Right atrium auricular region (tissue), 2 donors: ENCODE data around the gene VGLL3. TPM values are rescaled to one million over a fixed set of nuclear protein-coding genes. Genes with fewer than 3 reads are reported as not detected.

Source experiments
- DNase-seq: peaks from one replicate; pipeline ENCODE4 v3.0.0-alpha.2; 2019; ENCODE audit warnings: low spot score
- H3K27ac ChIP-seq, 2 donors: fragments of 200-600 bp; sonication (generic); 1 replicate in 1 of 2; 2 replicates in 1 of 2; pipeline ENCODE4 v1.5.1; 2016 to 2019
- H3K27me3 ChIP-seq, 2 donors: fragments of 200-600 bp; sonication (generic); one replicate each; pipeline versions ENCODE4 v1.5.1 to v1.6.0; 2017 to 2019
- H3K36me3 ChIP-seq: fragments of 200-600 bp; sonication (generic); one replicate; pipeline ENCODE4 v1.5.1; 2016
- H3K4me1 ChIP-seq, 2 donors: fragments of 200-600 bp; sonication (generic); one replicate each; pipeline versions ENCODE4 v1.5.1 to v1.6.0; 2017 to 2019
- H3K4me3 ChIP-seq, 2 donors: fragments of 200-600 bp; sonication (generic); 1 replicate in 1 of 2; 2 replicates in 1 of 2; pipeline ENCODE4 v1.5.1; 2017 to 2019; ENCODE audit warnings: mild to moderate bottlenecking in 1 of 2, moderate library complexity in 1 of 2
- H3K9me3 ChIP-seq, 2 donors: fragments of 200-600 bp; sonication (generic); one replicate each; pipeline ENCODE4 v1.5.1; 2019
- CTCF ChIP-seq, 2 donors: fragments of 200-600 bp; sonication (generic); IDR thresholded peaks; one replicate each; pipeline ENCODE4 v1.5.1; 2019; ENCODE audit warnings: antibody characterized with exemption in 2 of 2
- total RNA-seq, 2 donors: library from RNA; depleted of rRNA; stranded (reverse); fragments of >200 nt; gene quantifications; one replicate each; pipeline ENCODE4 v1.1.0, GENCODE V29; 2016

Gene VGLL3
- total RNA-seq: 10 to 100 TPM; 13.0 to 32.4 TPM

GRCh38 chr3:86990734-86991481, at the start of gene VGLL3:
TSS of gene VGLL3 (minus strand) at chr3:86991149. CDS start at chr3:86990743, 406 bp downstream.
- Histone ChIP-seq H3K4me1 (peaks cover 0 to 4% of the 10 kb centered on the region in 2 donors), H3K4me3 (peak within 1 kb of the TSS; percentile 47 to 68), H3K27me3 (no peaks in the 10 kb centered on the region), H3K9me3 (no peaks in the 10 kb centered on the region), H3K36me3 (no peaks in the 10 kb centered on the region), H3K27ac (peak within 1 kb of the TSS; percentile 80 to 82)
- TF ChIP-seq CTCF (IDR thresholded peaks at IDR 0.05): no peak
- DNase-seq: peak; percentile 84

- no peak for DNase-seq
- Histone ChIP-seq H3K9me3 (no peaks in the 10 kb centered on the region), H3K27ac (no peak overlapping the region), H3K36me3 (no peaks in the 10 kb centered on the region), H3K4me1 (no peaks in the 10 kb centered on the region), H3K27me3 (no peaks in the 10 kb centered on the region), H3K4me3 (no peak overlapping the region)
- no peak for TF ChIP-seq CTCF (IDR thresholded peaks at IDR 0.05)
Observed at GRCh38 chr3:87037652-87038051, 46.7 kb upstream of the VGLL3 start.

GRCh38 chr3:87036671-87037070, 45.7 kb upstream of the VGLL3 start:
- no peak for DNase-seq
- Histone ChIP-seq H3K27ac (no peak overlapping the region), H3K36me3 (no peaks in the 10 kb centered on the region), H3K9me3 (no peaks in the 10 kb centered on the region), H3K4me3 (no peak overlapping the region), H3K4me1 (no peaks in the 10 kb centered on the region), H3K27me3 (no peaks in the 10 kb centered on the region)
- no peak for TF ChIP-seq CTCF (IDR thresholded peaks at IDR 0.05)

GRCh38 chr3:87035339-87035738, 44.4 kb upstream of the VGLL3 start:
- no peaks in the 10 kb centered on the region for H3K27me3 ChIP-seq
- no peak for DNase-seq
- TF ChIP-seq CTCF (IDR thresholded peaks at IDR 0.05): no peak
- H3K27ac ChIP-seq: no peak overlapping the region
- H3K9me3 ChIP-seq: no peaks in the 10 kb centered on the region
- H3K36me3 ChIP-seq: no peaks in the 10 kb centered on the region
- H3K4me3 ChIP-seq: no peak overlapping the region
- no peaks in the 10 kb centered on the region for H3K4me1 ChIP-seq

GRCh38 chr3:87033205-87033604, 42.3 kb upstream of the VGLL3 start:
- Histone ChIP-seq H3K27ac (no peak overlapping the region), H3K36me3 (no peaks in the 10 kb centered on the region), H3K4me1 (no peaks in the 10 kb centered on the region), H3K4me3 (no peak overlapping the region), H3K9me3 (no peaks in the 10 kb centered on the region), H3K27me3 (no peaks in the 10 kb centered on the region)
- no peak for DNase-seq
- TF ChIP-seq CTCF (IDR thresholded peaks at IDR 0.05): no peak
